GM12865 (cell line): ENCODE results near the gene LDLRAD4.

Experiments
- DNase-seq: peaks from one replicate; pipeline ENCODE4 v3.0.0; 2010; ENCODE audit warnings: low read depth
- H3K4me3 ChIP-seq: 2 replicates; pipeline ENCODE4 v1.5.1; 2011; ENCODE audit warnings: mild to moderate bottlenecking, low read depth, low read length, control low read depth
- TF ChIP-seq, protein P1 (sequence below): IDR thresholded peaks from 2 replicates; pipeline ENCODE4 v1.5.1; 2011; ENCODE audit warnings: low read length, control low read depth, low read depth, inconsistent platforms; ENCODE audit not compliant: insufficient read depth; ENCODE audit errors: missing control alignments

LDLRAD4 gene

DNA sequence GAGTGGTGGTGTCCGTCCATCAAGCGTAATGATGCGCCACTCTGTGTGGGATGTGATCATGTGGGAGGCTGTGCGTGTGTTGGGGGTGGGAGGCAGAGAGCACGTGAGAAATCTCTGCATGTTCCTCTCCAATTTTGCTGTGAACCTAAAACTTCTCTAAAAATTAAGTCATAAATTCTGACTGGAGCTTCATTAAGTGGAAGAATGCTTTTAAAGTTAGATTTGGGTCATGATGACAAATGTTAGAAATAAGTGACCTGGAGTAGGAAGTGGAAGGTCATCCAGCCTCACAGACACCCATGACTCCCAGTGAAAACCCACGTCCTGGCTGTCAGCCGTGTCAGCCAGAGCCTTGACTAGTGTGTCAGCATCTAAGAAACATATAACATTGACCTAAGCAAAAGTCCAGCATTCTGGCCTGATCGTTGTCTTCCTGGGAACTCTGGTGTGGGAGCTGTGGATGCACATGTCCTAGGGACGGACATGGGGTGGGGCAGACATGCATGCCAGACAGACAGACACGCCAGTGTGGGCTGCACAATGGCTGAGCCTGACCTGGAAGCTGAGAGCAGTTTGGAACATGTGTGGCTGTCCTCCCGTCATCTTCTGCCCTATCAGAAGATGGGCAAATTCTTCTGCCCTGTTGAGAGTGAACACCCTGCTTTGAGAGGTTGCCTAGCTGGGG, 262.2 kb downstream of the LDLRAD4 start:
- no peak for DNase-seq
- H3K4me3 ChIP-seq = no peak overlapping the region
- TF ChIP-seq, protein P1, sequence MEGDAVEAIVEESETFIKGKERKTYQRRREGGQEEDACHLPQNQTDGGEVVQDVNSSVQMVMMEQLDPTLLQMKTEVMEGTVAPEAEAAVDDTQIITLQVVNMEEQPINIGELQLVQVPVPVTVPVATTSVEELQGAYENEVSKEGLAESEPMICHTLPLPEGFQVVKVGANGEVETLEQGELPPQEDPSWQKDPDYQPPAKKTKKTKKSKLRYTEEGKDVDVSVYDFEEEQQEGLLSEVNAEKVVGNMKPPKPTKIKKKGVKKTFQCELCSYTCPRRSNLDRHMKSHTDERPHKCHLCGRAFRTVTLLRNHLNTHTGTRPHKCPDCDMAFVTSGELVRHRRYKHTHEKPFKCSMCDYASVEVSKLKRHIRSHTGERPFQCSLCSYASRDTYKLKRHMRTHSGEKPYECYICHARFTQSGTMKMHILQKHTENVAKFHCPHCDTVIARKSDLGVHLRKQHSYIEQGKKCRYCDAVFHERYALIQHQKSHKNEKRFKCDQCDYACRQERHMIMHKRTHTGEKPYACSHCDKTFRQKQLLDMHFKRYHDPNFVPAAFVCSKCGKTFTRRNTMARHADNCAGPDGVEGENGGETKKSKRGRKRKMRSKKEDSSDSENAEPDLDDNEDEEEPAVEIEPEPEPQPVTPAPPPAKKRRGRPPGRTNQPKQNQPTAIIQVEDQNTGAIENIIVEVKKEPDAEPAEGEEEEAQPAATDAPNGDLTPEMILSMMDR = no peak

GRCh38 chr18:13481331-13481730, 262.8 kb downstream of the LDLRAD4 start:
- TF ChIP-seq, protein P1 = no peak
- no peak overlapping the region for H3K4me3 ChIP-seq
- no peak for DNase-seq

GRCh38 chr18:13481820-13482617, 263.5 kb downstream of the LDLRAD4 start:
- TF ChIP-seq, protein P1 = no peak
- peak; percentile 64 for DNase-seq
- H3K4me3 ChIP-seq = no peak overlapping the region

- TF ChIP-seq, protein P1 = no peak
- DNase-seq = no peak
- H3K4me3 ChIP-seq = no peak overlapping the region
These were observed 264.0 kb downstream of the LDLRAD4 start for GRCh38 chr18:13482618-13482945.

DNA sequence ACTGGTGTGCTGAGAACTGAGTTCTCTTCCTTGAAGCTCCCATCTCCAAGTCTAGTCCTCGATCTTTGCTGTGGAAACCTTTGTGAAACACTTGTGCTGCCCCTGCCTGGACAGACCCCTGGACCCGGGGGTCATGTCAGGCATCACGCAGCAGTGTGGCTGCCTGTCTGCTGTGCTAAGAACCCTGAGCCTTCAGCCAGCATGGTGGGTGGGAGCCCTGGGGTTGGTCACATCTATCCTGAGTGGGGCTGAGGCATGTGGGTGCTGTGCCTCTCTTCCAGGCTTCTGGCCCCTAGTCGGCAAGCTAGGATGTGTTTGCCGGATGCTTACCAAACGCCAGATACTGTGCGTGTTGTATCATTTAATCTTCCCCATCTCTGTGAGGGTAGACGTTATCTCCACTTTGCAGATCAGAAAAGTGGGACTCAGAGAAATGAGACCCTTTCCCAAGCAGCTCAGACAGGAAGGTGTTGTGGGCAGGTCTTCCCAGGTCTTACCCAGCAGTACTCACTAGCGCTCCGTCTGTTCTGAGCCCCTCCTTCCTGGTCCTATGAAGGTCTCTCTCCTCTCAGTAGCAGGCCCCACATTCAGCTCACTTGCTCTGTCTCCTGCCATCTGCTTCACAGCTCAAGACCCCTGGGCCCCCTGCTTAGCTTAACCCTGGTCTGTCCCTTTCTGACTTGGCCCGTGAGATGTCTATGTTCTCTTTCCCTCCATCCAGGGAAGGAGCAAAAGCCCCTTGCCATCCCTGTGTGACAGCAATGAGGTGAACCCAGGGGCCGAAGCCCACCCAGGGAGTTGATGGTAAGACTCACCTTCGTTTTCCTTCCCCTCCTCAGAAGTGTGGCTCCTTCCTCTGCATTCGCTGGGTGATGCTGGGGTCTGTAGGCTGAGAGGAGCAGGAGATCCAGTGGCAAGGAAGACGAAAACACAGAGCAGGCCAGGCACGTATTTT, 265.0 kb downstream of the LDLRAD4 start:
- no peak overlapping the region for H3K4me3 ChIP-seq
- TF ChIP-seq, protein P1 = no peak
- no peak for DNase-seq

- H3K4me3 ChIP-seq = no peak overlapping the region
- TF ChIP-seq, protein P1 = no peak
- DNase-seq = no peak
These were observed 266.6 kb downstream of the LDLRAD4 start for GRCh38 chr18:13485182-13485581.
